Neutrophil (primary cell): ENCODE results near the gene SLC12A9.

ENCODE experiments used
- H3K27ac ChIP-seq: fragments of 200-600 bp; sonication (generic); 2 replicates; pipeline ENCODE4 v1.5.1; 2016; ENCODE audit warnings: mild to moderate bottlenecking, moderate library complexity
- H3K27me3 ChIP-seq: fragments of 200-600 bp; sonication (generic); 2 replicates; pipeline ENCODE4 v1.6.0; 2016; ENCODE audit warnings: mild to moderate bottlenecking
- H3K36me3 ChIP-seq: fragments of 200-600 bp; sonication (generic); 2 replicates; pipeline ENCODE4 v1.5.1; 2017
- H3K4me1 ChIP-seq, 2 experiments: fragments of 200-600 bp in 1 of 2; sonication (generic) in 1 of 2; 1 replicate in 1 of 2; 2 replicates in 1 of 2; pipeline versions ENCODE4 v1.5.1 to v1.6.1; 2013 to 2016; ENCODE audit warnings: low read depth in 1 of 2, low read length in 1 of 2, mild to moderate bottlenecking in 1 of 2, moderate library complexity in 1 of 2; ENCODE audit not compliant: control insufficient read depth in 1 of 2, insufficient read depth in 1 of 2
- H3K4me3 ChIP-seq, 2 experiments: fragments of 200-600 bp in 1 of 2; sonication (generic) in 1 of 2; 1 replicate in 1 of 2; 2 replicates in 1 of 2; pipeline ENCODE4 v1.5.1; 2013 to 2016; ENCODE audit warnings: low read depth in 1 of 2, low read length in 1 of 2, mild to moderate bottlenecking in 1 of 2, moderate library complexity in 1 of 2
- H3K9me3 ChIP-seq: fragments of 200-600 bp; sonication (generic); 2 replicates; pipeline ENCODE4 v1.5.1; 2016
- TF ChIP-seq, protein P1 (sequence below): fragments of 200-600 bp; sonication (generic); IDR thresholded peaks from 2 replicates; pipeline ENCODE4 v1.5.1; 2016; ENCODE audit warnings: antibody characterized with exemption

SLC12A9 gene

DNA sequence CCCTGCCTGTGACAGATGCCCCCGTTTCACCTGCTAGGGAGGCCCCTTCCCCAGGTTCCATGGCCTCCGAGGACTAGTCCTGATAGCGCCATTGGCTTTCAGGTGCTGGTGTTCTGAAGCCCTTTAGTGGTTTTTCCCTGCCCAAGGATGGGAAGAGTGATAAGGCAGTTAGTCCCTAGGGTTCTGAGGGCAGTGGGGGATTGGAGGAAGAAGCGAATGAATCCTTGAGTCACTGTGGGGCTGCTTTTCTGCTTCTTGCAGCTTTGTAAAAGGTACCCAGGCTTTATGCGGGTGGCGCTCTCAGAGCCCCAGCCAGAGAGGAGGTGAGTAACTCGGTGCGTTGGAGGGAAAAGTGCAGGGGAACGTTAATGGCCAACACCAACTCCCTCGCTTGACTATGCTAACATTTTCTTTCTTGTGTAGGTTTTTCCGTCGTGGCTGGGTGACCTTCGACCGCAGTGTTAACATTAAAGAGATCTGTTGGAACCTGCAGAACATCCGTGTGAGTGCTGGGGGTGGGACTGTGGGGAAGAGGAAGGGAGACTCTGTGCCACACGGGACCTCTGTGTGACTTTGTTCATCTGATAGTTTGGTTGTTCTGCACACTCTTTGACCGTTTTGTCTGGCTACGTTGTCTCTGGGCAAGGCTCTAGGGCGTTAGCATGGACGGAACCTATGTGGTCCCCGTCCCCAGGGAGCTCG is 33.1 kb downstream of the SLC12A9 start:
- H3K27ac ChIP-seq = peak overlapping the region; percentile 93
- H3K36me3 ChIP-seq = peaks cover 67% of the 10 kb centered on the region
- H3K4me1 ChIP-seq = peaks cover 41 to 44% of the 10 kb centered on the region in 2 experiments
- TF ChIP-seq, protein P1, sequence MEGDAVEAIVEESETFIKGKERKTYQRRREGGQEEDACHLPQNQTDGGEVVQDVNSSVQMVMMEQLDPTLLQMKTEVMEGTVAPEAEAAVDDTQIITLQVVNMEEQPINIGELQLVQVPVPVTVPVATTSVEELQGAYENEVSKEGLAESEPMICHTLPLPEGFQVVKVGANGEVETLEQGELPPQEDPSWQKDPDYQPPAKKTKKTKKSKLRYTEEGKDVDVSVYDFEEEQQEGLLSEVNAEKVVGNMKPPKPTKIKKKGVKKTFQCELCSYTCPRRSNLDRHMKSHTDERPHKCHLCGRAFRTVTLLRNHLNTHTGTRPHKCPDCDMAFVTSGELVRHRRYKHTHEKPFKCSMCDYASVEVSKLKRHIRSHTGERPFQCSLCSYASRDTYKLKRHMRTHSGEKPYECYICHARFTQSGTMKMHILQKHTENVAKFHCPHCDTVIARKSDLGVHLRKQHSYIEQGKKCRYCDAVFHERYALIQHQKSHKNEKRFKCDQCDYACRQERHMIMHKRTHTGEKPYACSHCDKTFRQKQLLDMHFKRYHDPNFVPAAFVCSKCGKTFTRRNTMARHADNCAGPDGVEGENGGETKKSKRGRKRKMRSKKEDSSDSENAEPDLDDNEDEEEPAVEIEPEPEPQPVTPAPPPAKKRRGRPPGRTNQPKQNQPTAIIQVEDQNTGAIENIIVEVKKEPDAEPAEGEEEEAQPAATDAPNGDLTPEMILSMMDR = no peak
- no peaks in the 10 kb centered on the region for H3K9me3 ChIP-seq
- H3K4me3 ChIP-seq = no peak overlapping the region
- H3K27me3 ChIP-seq = peaks cover 8% of the 10 kb centered on the region

DNA sequence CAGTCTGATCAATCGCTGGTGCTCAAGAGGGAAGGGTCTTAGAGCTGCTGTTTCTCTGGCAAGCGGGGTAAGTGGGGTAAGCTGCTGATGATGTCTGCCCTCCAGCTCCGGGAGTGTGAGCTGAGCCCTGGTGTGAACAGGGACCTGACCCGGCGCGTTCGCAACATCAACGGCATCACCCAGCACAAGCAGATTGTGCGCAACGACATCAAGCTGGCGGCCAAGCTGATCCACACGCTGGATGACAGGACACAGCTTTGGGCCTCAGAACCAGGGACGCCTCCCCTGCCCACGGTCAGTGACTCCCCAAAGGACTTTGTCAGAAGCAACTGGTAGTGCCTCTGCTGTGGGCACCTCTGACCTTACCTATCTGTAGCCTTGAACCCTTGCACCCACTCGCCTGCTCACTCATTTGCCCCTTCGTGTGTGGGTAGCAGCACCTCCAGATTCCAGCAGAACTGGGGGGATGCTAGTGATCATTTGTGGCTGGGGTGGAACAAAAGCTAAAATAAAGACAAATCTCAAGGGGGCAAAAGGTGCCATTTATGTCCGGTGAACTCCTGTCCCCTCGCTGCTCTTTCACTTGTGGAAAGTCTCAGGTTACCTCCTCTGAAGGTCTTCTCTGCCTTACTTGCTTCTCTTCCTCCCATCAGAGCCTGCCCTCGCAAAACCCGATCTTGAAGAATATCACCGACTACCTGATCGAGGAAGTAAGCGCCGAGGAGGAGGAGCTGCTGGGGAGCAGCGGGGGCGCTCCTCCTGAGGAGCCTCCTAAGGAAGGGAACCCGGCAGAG is 33.8 kb downstream of the SLC12A9 start:
- TF ChIP-seq, protein P1 = no peak
- Histone ChIP-seq H3K9me3 (no peaks in the 10 kb centered on the region), H3K36me3 (peaks cover 62% of the 10 kb centered on the region), H3K27ac (peak overlapping the region; percentile 93), H3K4me3 (peak overlapping the region in 1 of 2 experiments; percentile 98), H3K27me3 (peaks cover 15% of the 10 kb centered on the region), H3K4me1 (peaks cover 49 to 52% of the 10 kb centered on the region in 2 experiments)

DNA sequence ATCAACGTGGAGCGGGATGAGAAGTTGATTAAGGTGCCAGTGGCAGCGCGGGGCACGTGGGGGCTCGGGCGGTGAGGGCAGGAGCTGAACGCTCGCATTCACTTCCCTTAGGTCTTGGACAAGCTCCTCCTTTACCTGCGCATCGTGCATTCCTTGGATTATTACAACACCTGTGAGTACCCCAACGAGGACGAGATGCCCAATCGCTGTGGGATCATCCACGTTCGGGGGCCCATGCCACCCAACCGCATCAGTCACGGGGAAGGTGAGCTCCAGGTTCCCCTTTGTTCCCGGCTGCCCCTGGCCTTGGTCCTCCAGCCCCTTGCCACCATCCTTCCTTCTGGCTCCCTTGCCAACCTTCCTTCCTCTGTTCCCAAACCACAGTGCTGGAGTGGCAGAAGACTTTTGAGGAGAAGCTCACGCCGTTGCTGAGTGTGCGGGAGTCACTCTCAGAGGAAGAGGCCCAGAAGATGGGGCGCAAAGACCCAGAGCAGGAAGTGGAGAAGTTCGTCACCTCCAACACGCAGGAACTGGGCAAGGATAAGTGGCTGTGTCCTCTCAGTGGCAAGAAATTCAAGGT is 34.5 kb downstream of the SLC12A9 start:
- Histone ChIP-seq H3K27ac (peak overlapping the region; percentile 93), H3K4me3 (peak overlapping the region; percentile 57 to 98), H3K4me1 (peaks cover 51 to 53% of the 10 kb centered on the region in 2 experiments), H3K36me3 (peaks cover 55% of the 10 kb centered on the region), H3K9me3 (no peaks in the 10 kb centered on the region), H3K27me3 (peaks cover 22% of the 10 kb centered on the region)
- TF ChIP-seq, protein P1 = no peak

DNA sequence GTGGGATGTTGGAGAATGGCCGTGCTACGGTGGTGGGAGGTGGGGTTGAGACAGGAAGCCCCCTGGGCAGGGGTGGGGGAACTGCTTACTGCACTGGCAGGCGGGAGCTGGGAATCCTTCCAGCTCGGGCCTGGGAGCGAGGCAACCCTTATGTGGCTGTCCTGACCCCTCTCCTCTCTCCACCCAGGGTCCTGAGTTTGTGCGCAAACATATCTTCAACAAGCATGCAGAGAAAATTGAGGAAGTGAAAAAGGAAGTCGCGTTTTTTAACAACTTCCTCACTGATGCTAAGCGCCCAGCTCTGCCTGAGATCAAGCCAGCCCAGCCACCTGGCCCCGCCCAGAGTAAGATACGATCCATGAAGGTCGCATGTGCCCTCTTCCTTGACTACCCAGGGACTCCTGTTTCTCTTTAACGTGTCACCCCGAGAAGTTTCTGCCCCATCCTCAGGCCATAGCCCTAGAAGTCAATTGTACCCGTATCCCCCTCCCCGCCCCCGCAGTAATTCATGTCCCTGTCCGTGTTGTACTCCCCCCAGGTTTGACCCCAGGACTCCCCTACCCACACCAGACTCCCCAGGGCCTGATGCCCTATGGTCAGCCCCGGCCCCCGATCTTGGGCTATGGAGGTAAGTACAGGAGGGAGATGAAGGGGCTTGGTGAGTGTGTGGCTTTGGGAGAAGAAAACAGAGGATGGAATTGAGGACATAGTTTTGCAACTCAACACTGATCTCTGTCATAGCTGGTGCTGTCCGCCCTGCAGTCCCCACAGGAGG is 35.2 kb downstream of the SLC12A9 start:
- H3K27ac ChIP-seq = peak overlapping the region; percentile 93
- H3K36me3 ChIP-seq = peaks cover 48% of the 10 kb centered on the region
- peaks cover 29% of the 10 kb centered on the region for H3K27me3 ChIP-seq
- TF ChIP-seq, protein P1 = no peak
- H3K4me3 ChIP-seq = peak overlapping the region; percentile 57 to 98
- no peaks in the 10 kb centered on the region for H3K9me3 ChIP-seq
- H3K4me1 ChIP-seq = peaks cover 51 to 53% of the 10 kb centered on the region in 2 experiments
